Hypothalamus (tissue), 51 donors: ENCODE data around the gene PHAF1.

Source experiments
- DNase-seq, 51 donors: peaks; one replicate each; lab custom pipeline; 2025; lab: John Stamatoyannopoulos, UW

Gene PHAF1

DNA sequence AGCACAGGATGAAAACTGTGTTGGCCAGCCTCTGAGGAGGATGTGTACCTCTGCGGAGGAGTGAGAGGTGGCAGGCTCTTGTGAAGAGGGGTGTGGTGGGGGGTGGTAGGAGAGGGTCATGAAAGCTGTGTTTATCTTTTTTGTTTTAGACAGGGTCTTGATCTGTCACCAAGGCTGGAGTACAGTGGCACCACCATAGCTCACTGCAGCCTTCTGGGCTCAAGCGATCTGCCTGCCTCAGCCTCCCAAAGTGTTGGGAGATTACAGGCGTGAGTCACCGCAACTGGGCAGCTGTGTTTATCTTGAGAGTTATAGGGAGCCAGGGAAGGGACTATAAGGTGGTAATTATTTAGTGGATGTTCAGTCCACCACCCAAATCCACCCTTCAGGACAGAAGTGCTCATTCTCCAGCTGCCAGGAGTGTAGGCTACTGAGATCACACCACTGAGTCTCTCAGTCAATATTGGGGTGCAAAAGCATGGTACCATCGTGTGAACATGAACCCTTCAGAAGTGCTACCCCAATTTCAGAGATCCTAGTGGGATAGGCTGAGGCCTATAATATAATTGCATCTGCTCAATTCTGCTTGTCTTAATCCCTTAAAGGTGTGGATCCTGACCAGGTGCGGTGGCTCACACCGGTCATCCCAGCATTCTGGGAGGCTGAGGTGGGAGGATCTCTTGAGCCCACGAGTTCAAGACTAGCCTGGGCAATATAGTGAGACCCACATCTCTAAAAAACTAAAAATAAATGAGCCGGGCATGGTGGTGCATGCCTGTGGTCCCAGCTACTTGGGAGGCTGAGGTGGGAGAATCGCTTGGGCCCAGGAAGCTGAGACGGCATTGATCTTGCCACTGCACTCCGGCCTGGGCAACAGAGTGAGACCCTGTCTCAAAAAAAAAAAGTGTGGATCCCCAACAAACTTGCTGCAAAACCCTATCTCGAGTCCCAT lies 81.0 kb downstream of the PHAF1 start:
- no peak for DNase-seq

DNA sequence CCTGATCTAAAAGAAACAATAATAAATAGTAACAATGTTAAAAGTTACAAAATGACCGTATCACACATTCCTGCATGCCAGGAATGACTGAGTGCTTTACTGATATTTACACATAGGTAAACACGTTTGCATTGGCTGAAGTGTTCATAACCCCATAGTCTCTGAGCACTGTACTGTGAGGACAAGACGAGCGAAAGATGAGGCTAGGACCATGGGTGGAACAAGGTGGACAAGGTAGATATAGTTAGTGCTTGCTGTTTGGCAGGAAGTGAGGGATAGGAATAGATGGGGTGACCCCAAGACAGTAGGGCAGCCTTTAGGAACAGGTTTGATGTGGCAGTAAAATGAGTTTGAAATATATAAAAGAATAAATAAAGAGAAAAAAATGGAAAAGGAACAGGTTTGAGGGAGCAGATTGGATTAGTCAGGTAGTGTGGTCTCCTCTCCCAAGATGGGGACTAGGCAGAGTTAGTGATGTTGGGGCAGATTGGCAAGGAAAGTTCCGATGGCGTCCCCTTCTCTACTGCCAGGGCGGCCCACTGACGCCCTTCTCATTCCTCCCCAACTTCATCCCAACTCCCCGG lies 81.8 kb downstream of the PHAF1 start:
- DNase-seq = no peak

GRCh38 chr16:67191995-67192681 lies 82.4 kb downstream of the PHAF1 start, which contains the start of gene E2F4:
Gene E2F4, plus strand, starts transcription at chr16:67192155. Its CDS starts 73 bp downstream, at chr16:67192228.
- peak; percentile 33 to 94 (median 88) for DNase-seq

GRCh38 chr16:67192781-67193361 lies 83.1 kb downstream of the PHAF1 start:
- no peak for DNase-seq

- DNase-seq = no peak
These were observed 83.8 kb downstream of the PHAF1 start for GRCh38 chr16:67193536-67193935.

DNA sequence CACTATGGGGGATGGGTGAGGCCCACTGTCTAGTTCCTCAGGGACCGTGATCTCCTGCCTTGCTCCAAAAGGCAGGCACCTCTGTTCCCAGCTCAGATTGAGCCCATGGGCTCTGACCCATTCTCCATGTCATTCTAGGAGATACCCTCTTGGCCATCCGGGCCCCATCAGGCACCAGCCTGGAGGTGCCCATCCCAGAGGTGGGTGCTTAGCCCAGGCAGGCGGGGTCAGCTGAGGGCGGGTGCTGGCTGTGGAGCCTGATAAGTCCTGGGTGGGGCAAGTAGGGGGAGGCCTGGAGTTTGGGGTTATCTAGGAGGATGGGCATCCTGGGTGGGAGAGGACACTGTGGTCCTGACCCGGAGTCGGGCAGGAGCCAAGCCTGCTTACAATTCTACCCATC lies 84.5 kb downstream of the PHAF1 start:
- no peak for DNase-seq

GRCh38 chr16:67195676-67196075 lies 85.9 kb downstream of the PHAF1 start:
- no peak for DNase-seq

GRCh38 chr16:67196881-67197280 lies 87.1 kb downstream of the PHAF1 start:
- no peak for DNase-seq

DNA sequence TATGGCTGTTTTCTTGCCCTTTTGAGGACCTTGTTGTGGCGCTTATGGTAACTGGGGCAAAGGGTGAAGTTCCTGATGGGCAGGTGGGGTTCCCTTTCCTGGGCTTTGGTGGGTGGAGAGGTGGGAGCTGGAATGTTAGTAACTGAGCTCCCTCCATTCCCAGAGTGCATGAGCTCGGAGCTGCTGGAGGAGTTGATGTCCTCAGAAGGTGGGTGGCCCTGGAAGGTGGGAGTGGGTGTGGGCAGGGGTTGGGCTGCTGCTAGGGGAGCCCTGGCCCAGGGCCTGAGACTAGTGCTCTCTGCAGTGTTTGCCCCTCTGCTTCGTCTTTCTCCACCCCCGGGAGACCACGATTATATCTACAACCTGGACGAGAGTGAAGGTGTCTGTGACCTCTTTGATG lies 88.0 kb downstream of the PHAF1 start:
- no peak for DNase-seq
